Fibroblast of lung (primary cell): Measurements from ENCODE around the gene WWOX.

ENCODE experiments used
- CTCF ChIP-seq, 2 donors: IDR thresholded peaks in 1 of 2; conservative IDR thresholded peaks in 1 of 2; 1 replicate in 1 of 2; 2 replicates in 1 of 2; pipeline ENCODE4 v1.5.1; 2011 to 2012; ENCODE audit warnings: low read length in 2 of 2, control low read depth in 1 of 2, inconsistent platforms in 1 of 2, low read depth in 1 of 2, mild to moderate bottlenecking in 1 of 2
- EZH2 ChIP-seq: IDR thresholded peaks from 2 replicates; pipeline ENCODE4 v1.5.1; 2012; ENCODE audit warnings: low read length, control low read depth, mild to moderate bottlenecking; ENCODE audit errors: missing control alignments

GRCh38 chr16:78607022-78607421 lies 507.6 kb downstream of the WWOX start:
- no peak for TF ChIP-seq CTCF (conservative IDR thresholded peaks at IDR 0.05 in 1 of 2, IDR thresholded peaks at IDR 0.05 in 1 of 2; ENCODE audit: low read depth in 1 of 2, low read length in 2 of 2)
- TF ChIP-seq EZH2 = no peak
